T-helper 1 cell treated with Interleukin-12 subunit alpha and Interleukin-12 subunit beta and Interleukin-4 antibody, amounts not matched to agents 30 ng/mL and 1 ng/mL, for 36 hours (primary cell): ENCODE data around the gene MTG1. TPM values are rescaled to one million over a fixed set of nuclear protein-coding genes. Genes with fewer than 3 reads are reported as not detected.
"Not testable (repeated sequence)": the region's sequence is repeated elsewhere in the genome, so short reads cannot be mapped to it uniquely, and the experiment has no call there.

Experiments used
- intact Hi-C: fragments of 100-400 bp; cut with micrococcal nuclease; formaldehyde crosslinking; loops from one replicate; pipeline ENCODE4 v1.15.1; 2024
- total RNA-seq: library from RNA; stranded (reverse); gene quantifications from 2 replicates; pipeline ENCODE4 v1.2.3, GENCODE V29; 2022

MTG1 gene
- total RNA-seq, 1 donor from 2014 or later, result 56.0 TPM

GRCh38 chr10:133420028-133420427 lies 26.1 kb downstream of the MTG1 start:
- intact Hi-C loops, result no loop called here

DNA sequence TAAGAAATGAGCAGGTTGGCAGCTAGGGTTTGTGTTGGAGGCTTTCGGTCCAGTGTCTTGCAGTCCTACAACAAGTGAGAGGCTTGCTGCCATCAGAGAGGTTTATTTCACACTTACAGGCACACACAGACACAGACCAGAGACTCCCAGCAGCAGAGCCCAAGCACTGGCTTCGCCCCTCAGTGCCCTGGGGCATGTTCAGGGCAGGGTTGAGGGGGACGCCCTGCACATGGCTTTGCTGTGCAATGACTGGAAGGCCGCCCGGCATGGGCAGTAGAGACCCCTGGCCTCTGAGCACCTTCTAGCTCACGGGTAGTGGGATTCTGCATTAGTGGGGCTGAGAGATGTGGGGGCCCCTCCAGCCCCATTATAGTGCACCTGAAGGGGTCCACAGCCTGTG lies 26.6 kb downstream of the MTG1 start:
- intact Hi-C loops, result no loop called here

DNA sequence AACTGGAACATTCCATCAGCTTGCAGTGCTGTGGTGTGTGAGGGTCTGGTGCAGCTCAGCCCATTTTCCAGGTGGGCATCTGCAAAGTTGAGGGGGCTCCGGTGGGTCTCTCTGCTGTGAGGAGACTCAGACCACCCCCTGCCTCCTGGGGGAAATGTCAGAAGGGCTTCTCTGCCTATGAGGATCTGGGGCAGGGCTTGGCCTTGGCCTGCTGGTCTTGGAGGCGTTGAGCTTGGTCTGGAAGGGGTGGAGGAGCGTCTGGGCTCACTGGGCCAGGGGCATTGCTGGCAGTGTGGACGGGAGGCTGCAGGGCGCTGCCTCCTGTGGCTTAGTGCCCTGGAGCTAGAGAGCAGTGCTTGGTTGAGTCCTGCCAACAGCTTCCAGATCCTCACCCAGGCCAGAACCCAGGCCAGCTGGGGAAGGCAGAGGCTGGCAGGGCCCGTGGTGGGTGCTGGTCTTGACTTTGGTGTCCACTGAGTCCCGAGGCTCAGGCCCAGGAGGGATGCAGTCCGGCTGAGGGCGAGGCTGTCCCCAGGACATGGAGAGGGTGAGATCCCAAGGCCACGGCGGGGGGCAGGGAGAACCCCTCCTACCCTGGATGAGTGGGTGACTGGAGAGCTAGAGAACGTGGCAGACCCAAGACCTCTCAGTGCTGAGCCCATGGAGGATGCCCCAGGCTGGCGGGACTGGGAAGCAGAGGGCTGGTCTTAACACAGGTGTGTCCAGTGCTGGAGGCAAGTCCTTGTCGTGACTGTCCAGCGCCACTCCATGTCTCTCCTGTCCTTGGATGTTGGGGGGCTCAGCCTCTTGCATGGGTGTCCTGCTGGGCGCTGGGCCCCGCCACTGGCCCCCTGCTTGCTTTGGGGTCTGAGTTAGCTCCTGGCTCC lies 27.6 kb downstream of the MTG1 start:
- intact Hi-C loops, result no loop called here

GRCh38 chr10:133422223-133422806 lies 28.4 kb downstream of the MTG1 start:
- intact Hi-C loops, result no loop called here

DNA sequence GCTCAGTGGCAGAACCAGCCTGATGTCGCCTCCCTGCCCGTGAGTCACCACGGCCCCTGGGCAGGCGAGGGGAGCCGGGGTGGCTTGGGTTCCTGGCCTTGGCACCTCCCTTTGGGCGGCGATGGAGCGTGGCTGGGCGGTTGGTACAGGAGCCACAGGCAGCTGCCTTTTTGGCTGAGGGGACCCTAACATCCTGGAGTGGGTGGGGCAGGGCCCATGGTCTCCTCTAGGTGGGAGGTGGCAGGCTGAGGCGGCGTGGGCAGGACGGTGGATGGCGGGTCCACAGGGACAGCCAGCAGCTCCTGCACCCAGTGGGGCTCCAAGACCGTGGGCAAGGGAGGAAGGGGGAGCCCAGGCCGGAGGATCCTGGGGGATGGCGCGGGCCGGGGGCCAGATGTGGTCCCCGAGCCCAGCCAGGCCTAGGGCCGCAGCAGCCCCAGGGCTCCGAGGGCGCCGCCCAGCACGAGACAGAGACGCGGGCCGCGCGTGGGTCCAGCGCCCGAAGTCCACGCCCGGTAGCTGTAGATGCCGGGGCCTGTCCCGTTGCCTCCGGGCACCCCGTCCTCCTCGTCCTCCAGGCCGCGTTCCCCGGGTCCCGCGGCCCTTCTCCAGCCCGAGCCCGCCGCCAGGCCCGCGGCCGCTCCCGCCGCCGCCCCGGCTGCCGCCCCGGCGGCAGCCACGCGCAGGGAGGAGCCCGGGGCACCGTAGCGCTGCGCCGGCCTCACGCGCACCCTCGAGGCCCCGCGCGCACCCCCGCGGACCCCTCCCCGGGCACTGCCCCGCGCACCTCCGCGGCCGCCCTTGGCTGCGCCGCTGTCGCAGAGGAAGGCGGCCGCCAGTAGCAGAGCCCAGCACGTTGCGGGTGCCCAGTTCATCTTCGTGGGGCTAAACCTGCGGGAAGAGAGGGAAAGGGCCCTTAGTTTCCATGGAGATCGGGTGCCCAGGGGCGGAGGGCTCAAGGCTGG lies 29.1 kb downstream of the MTG1 start:
- intact Hi-C loops, result no loop called here

- intact Hi-C loops, result not testable (repeated sequence)
Measured at GRCh38 chr10:133424102-133424501, 30.1 kb downstream of the MTG1 start.

- intact Hi-C loops, result not testable (repeated sequence)
Measured at GRCh38 chr10:133424601-133425000, 30.6 kb downstream of the MTG1 start, which contains the start of gene SPRN. SPRN (minus strand) TSS chr10:133424625; CDS start chr10:133423681, 944 bp downstream.

- intact Hi-C loops, result not testable (repeated sequence)
Measured at GRCh38 chr10:133429571-133429970, 35.6 kb downstream of the MTG1 start.

DNA sequence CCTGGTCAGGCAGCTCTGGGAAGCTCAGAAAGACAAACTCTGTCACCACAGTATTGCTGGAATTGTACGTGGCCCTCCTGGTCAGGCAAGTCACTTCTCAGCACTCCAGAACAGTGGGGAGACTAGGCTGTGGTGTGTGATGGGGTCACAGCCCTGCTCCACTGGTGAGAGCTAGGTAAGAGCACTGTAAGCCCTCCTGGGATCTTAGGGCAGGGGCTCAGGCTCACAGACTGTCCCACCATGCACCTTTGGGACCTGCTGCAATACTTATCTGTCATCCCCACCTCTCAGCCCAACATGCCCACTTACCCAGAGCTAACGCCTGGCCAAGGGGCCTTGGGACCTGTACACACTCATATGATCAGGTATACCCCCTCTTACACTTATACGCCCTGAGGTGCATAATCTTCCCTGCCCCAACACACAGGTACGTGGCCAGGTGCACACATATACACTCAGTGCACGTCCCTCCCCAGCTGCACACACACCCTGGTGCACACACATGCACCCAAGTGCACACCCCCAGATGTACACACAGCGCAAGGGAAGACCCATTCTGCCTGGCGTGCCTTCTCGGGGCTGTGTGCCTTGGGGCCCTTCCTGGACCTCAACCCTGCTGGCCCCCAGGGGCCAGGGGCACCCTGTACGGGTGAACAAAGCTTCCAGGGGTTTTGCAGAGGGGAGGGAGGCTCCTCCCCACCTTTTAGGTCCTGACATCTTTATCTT lies 38.1 kb downstream of the MTG1 start:
- intact Hi-C loops, result not testable (repeated sequence)

DNA sequence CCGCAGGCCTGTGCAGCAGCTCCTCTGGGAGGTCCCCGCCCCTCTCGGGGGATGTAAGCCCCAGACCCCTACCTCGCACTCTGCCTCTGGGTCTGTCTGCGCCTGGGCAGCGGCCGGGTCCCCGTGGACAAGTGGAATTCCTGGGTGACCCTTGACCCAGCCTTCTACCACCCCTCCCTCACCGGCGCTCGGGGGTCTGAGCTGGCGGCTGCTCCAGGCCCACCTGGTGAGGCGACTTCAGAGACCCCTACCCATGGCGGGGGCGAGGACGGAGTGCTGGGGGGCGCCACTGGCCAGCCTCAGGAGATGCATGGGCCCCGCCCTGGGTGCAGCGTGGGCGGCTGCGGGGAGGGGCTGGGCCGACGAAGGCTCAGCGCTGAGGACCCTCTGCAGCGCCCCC lies 38.8 kb downstream of the MTG1 start:
- intact Hi-C loops, result not testable (repeated sequence)

DNA sequence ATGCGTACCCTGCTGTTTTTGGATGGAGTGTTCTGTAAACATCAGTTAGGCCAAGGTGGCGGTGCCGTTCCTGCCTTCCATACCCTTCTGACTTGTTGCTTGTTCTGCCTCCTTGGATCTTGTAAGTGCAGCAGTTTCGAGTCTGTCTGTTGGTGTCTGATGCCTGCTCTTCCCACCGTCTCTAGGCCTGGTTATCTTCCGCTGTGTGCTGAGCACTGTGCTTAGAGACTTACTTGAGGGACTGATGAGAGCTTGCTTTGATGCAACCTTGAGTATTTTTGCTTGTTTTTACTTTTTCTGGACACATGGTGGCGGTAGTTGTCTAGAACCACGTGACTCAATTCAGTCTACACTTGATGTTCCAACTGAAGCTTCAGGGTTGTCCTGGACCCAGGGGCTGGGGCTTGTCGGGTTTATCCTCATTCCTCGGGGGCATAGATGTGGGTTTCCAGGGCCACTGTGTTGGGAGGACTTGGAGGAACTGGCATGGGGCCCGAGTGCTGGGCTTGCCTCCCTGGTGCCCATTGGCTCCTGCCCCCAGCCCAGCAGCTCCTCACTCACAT lies 44.8 kb downstream of the MTG1 start:
- intact Hi-C loops, result loop anchor here (1.0 to 2.0 kb wide), 2 partner anchors 59 to 170 kb away; no protein-coding TSS in a partner anchor

DNA sequence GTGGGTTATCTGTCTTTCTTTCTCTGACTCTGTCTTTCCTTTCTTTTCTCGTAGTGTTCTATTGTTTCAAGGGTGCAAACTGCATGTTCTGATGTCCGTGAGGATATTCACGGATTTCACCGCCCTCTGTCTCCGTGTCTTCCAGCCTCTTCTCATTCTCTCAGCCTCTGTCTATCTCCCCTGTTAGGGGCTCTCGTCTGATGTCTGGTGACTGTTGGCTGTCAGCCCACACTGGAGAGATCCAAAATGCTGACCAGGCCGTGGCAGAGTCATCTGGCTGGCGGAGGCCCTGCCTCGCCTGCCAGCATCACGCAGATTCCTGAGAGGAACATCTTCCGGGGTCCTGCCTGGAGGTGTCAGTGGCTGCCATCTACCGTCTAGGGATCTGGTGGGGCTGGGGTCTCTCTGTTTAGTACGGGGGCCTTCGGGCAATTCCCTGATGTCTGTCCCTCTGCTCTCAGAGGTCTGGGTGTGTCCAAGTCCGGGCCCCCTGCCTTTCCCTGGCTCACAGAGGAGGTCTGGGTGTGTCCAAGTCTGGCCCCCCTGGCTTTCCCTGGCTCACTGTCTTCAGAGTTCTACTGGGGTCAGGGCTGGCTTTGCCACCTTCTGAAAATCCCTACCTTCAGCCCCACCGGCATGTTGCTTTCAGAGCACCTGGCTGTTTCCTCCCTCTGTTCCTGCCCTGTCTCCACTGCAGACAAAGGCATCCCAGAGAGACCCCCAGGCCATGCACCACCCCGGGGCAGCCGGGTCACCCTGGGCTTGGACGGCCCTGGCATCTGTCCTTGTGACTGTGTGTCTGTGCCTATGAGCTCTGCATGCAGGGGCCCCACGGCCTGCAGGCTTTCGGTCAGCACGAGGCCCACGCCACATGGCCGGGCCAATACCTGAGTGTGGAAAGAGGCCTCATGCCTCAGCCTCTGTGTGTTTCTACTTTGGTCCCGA lies 45.8 kb downstream of the MTG1 start:
- intact Hi-C loops, result loop anchor here (1.0 to 2.0 kb wide), 2 partner anchors 58 to 169 kb away; no protein-coding TSS in a partner anchor

DNA sequence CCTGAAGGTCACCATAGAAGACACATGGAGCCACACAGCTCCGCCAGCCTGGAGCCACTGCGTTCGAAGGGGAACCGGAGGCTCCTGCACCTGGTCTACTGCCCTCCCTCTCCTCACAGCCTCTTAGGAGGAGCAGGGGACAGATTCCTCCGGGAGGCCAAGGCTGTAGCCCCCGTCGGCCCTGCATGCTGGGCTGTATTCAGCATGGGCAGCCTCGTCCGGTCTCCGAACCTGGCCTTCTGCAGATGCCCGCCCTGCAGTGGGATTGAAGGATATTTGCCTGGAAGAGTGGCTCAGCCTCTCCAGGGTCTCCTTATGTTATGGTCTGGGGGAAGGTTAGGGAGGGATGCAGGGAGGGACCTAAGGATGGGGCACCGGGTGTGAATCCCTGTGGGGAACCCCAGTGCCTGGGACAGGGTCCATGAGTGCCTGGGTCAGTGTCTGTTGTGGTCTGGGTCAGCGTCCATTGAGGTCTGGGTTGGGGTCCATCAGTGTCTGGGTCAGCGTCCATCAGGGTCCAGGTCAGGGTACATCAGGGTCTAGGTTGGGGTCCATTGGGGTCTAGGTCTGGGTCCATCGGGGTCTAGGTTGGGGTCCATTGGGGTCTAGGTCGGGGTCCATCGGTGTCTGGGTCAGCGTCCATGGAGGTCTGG lies 46.8 kb downstream of the MTG1 start:
- intact Hi-C loops, result no loop called here

- intact Hi-C loops, result not testable (repeated sequence)
Measured at GRCh38 chr10:133441356-133441755, 47.4 kb downstream of the MTG1 start.

- intact Hi-C loops, result no loop called here
Measured at GRCh38 chr10:133441780-133442179, 47.8 kb downstream of the MTG1 start.

- intact Hi-C loops, result no loop called here
Measured at GRCh38 chr10:133442191-133442966, 48.4 kb downstream of the MTG1 start.

DNA sequence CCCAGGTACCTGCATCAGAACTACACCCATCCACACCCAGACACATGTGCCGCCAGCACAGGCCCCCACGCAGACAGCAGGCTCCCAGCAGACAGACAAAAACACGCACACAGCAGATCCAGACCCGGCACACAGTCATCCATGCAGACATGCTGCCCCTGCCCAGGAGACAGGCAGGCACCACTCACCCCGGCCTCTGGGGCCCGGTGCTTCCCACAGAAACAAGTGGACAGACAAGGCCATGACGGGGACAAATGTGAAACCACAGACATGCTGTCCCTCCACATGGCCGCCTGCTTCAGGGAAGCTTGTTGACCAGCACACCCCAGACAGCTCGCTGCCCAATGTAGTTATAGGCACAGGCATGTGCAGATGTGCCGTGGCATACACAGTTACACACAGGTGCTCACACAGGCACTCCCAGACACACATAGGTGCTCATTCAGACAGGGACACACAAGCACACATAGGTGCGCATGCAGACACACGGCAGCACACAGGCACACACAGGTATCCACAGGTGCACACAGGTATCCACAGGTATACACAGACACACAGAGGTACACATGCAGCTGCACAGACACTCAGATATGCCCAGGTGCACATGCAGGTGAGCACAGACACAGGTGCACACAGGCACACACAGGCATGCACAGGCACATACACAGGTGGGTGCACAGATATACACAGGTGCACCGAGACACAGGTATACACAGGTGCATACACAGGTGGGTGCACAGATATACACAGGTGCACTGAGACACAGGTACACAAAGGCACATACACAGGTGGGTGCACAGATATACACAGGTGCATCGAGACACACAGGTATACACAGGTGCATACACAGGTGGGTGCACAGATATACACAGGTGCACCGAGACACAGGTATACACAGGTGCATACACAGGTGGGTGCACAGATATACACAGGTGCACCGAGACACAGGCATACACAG lies 49.3 kb downstream of the MTG1 start:
- intact Hi-C loops, result no loop called here
